HG03097 (cell line): ENCODE data around the gene TOM1L2.
"Not testable (repeated sequence)": the region's sequence is repeated elsewhere in the genome, so short reads cannot be mapped to it uniquely, and the experiment has no call there.

Experiments used
- ATAC-seq: cut with Tn5 transposase; IDR thresholded peaks from one replicate; pipeline ENCODE4 v1.9.1; 2021; ENCODE audit not compliant: unreplicated experiment, low FRiP score

TOM1L2 gene

GRCh38 chr17:17811381-17812210 lies 160.6 kb downstream of the TOM1L2 start:
- ATAC-seq = no peak

GRCh38 chr17:17810895-17811248 lies 161.3 kb downstream of the TOM1L2 start:
- ATAC-seq = no peak

- no peak for ATAC-seq
These were observed 161.9 kb downstream of the TOM1L2 start for GRCh38 chr17:17810084-17810894.

- ATAC-seq = no peak
These were observed 162.6 kb downstream of the TOM1L2 start for GRCh38 chr17:17809531-17810083.

GRCh38 chr17:17808706-17809432 lies 163.3 kb downstream of the TOM1L2 start:
- ATAC-seq = no peak

GRCh38 chr17:17808200-17808599 lies 164.0 kb downstream of the TOM1L2 start:
- ATAC-seq = not testable (repeated sequence)

GRCh38 chr17:17807440-17807839 lies 164.8 kb downstream of the TOM1L2 start:
- ATAC-seq = no peak

GRCh38 chr17:17806611-17807274 lies 165.5 kb downstream of the TOM1L2 start:
- no peak for ATAC-seq

- ATAC-seq = no peak
These were observed 166.2 kb downstream of the TOM1L2 start for GRCh38 chr17:17806035-17806434.

- no peak for ATAC-seq
These were observed 166.6 kb downstream of the TOM1L2 start for GRCh38 chr17:17805575-17805974.

- no peak for ATAC-seq
These were observed 168.2 kb downstream of the TOM1L2 start for GRCh38 chr17:17804007-17804406.

- no peak for ATAC-seq
These were observed 170.3 kb downstream of the TOM1L2 start for GRCh38 chr17:17801800-17802481.

- no peak for ATAC-seq
These were observed 171.6 kb downstream of the TOM1L2 start for GRCh38 chr17:17800504-17801021.

GRCh38 chr17:17798573-17799255 lies 173.5 kb downstream of the TOM1L2 start:
- no peak for ATAC-seq

GRCh38 chr17:17798010-17798556 lies 174.1 kb downstream of the TOM1L2 start:
- no peak for ATAC-seq

- no peak for ATAC-seq
These were observed 174.9 kb downstream of the TOM1L2 start for GRCh38 chr17:17797119-17797809.

- no peak for ATAC-seq
These were observed 175.5 kb downstream of the TOM1L2 start for GRCh38 chr17:17796787-17797061.
